MCF 10A (cell line): ENCODE results near the gene TMEM187. TPM values are rescaled to one million over a fixed set of nuclear protein-coding genes. Genes with fewer than 3 reads are reported as not detected.

Source experiments
- BruUV-seq: library from RNA; stranded (reverse); fragments of 400-500 nt; replicated peaks from 2 replicates; lab custom pipeline; 2021; lab: Mats Ljungman, UMichigan
- CTCF ChIA-PET: fragments of 300-600 bp; sonication (Branson Sonifier 250); formaldehyde crosslinking; extraction: SDS; loops from one replicate; lab custom pipeline; 2021; ENCODE audit warnings: antibody characterized with exemption, inconsistent platforms; lab: Yijun Ruan, JAX
- POLR2A ChIA-PET: fragments of 300-600, 350-650 bp; sonication (Branson Sonifier 250); formaldehyde crosslinking; extraction: SDS; loops from one replicate; lab custom pipeline; 2020; ENCODE audit warnings: antibody characterized with exemption, inconsistent platforms; lab: Yijun Ruan, JAX
- DNase-seq: peaks from one replicate; pipeline ENCODE4 v3.0.0-alpha.2; 2018; ENCODE audit not compliant: unreplicated experiment
- H3K27ac Mint-ChIP-seq: one replicate; pipeline ENCODE4 v1.8.0; 2022; ENCODE audit warnings: mild to moderate bottlenecking, low read depth, mixed read lengths; ENCODE audit not compliant: unreplicated experiment
- H3K27me3 Mint-ChIP-seq: one replicate; pipeline ENCODE4 v1.8.0; 2022; ENCODE audit warnings: mixed read lengths; ENCODE audit not compliant: insufficient read depth, unreplicated experiment
- H3K36me3 Mint-ChIP-seq: one replicate; pipeline ENCODE4 v1.8.0; 2022; ENCODE audit warnings: mild to moderate bottlenecking, moderate library complexity, mixed read lengths; ENCODE audit not compliant: insufficient read depth, unreplicated experiment
- H3K4me1 Mint-ChIP-seq: one replicate; pipeline ENCODE4 v1.8.0; 2022; ENCODE audit warnings: mixed read lengths; ENCODE audit not compliant: insufficient read depth, unreplicated experiment
- H3K4me3 Mint-ChIP-seq: one replicate; pipeline ENCODE4 v1.8.0; 2022; ENCODE audit warnings: mild to moderate bottlenecking, moderate library complexity, mixed read lengths; ENCODE audit not compliant: unreplicated experiment
- H3K9me3 Mint-ChIP-seq: one replicate; pipeline ENCODE4 v1.8.0; 2022; ENCODE audit warnings: mixed read lengths; ENCODE audit not compliant: unreplicated experiment
- CTCF ChIP-seq: fragments of 200-600 bp; IDR thresholded peaks from one replicate; pipeline ENCODE4 v1.8.0; 2022; ENCODE audit warnings: antibody characterized with exemption, mild to moderate bottlenecking; ENCODE audit not compliant: unreplicated experiment
- intact Hi-C: fragments of 100-400 bp; cut with micrococcal nuclease; formaldehyde crosslinking; loops from 2 replicates; pipeline ENCODE4 v1.14.1; 2022
- total RNA-seq: library from RNA; stranded (reverse); gene quantifications from 2 replicates; pipeline ENCODE4 v1.2.3, GENCODE V29; 2022

TMEM187 gene
- total RNA-seq, 1 experiment from 2014 or later = 9.3 TPM

GRCh38 chrX:153945956-153946943 is 26.3 kb upstream of the TMEM187 start:
- intact Hi-C loops = loop anchor here (2.0 kb wide), 1 partner anchor 181 kb away; the partner anchor contains the start of gene PLXNB3
- Mint-ChIP-seq H3K9me3 (no peaks in the 10 kb centered on the region), H3K27me3 (no peaks in the 10 kb centered on the region), H3K36me3 (peaks cover 40% of the 10 kb centered on the region), H3K4me3 (no peak overlapping the region), H3K27ac (no peak overlapping the region), H3K4me1 (no peaks in the 10 kb centered on the region)
- DNase-seq = no peak
- no peak for TF ChIP-seq CTCF
- POLR2A ChIA-PET = interaction anchor here (0.7 to 1.5 kb wide), 4 partner anchors 9 to 182 kb away, joined by 3 to 4 read pairs (median 3); partner anchors contain the start of gene PLXNB3
- BruUV-seq = no TSS peak
- CTCF ChIA-PET = interaction anchor here (0.6 to 5.6 kb wide), 24 partner anchors 8 to 987 kb away, joined by 3 to 51 read pairs (median 4); partner anchors contain the start of genes ARHGAP4, NAA10 and PLXNB3

- Mint-ChIP-seq H3K27me3 (no peaks in the 10 kb centered on the region), H3K4me3 (no peak overlapping the region), H3K36me3 (peaks cover 47% of the 10 kb centered on the region), H3K27ac (no peak overlapping the region), H3K4me1 (no peaks in the 10 kb centered on the region), H3K9me3 (no peaks in the 10 kb centered on the region)
- CTCF ChIA-PET = interaction anchor here (0.6 to 5.6 kb wide), 26 partner anchors 9 to 582 kb away, joined by 3 to 51 read pairs (median 4); partner anchors contain the start of genes ARHGAP4, NAA10 and PLXNB3
- BruUV-seq = no TSS peak
- POLR2A ChIA-PET = interaction anchor here (0.6 to 1.6 kb wide), 6 partner anchors 10 to 228 kb away, joined by 3 to 8 read pairs (median 4); partner anchors contain the start of gene PLXNB3
- peak; percentile 92 for TF ChIP-seq CTCF
- peak; percentile 84 for DNase-seq
- intact Hi-C loops = loop anchor here (1.0 to 2.0 kb wide), 3 partner anchors 46 to 988 kb away; partner anchors contain the start of gene PLXNB3
Observed at GRCh38 chrX:153947009-153947769, 25.4 kb upstream of the TMEM187 start.

- intact Hi-C loops = no loop called here
- no peaks in the 10 kb centered on the region for H3K9me3 Mint-ChIP-seq
- CTCF ChIA-PET = interaction anchor here (0.6 to 5.6 kb wide), 12 partner anchors 12 to 996 kb away, joined by 3 to 51 read pairs (median 4); partner anchors contain the start of genes ARHGAP4 and PLXNB3
- no peak overlapping the region for H3K27ac Mint-ChIP-seq
- no peaks in the 10 kb centered on the region for H3K4me1 Mint-ChIP-seq
- H3K27me3 Mint-ChIP-seq = no peaks in the 10 kb centered on the region
- TF ChIP-seq CTCF = no peak
- no peak overlapping the region for H3K4me3 Mint-ChIP-seq
- DNase-seq = no peak
- BruUV-seq = no TSS peak
- POLR2A ChIA-PET = interaction anchor here (1.4 to 1.6 kb wide), 2 partner anchors 20 to 154 kb away, joined by 4 to 8 read pairs; partner anchors contain the start of genes IDH3G and SSR4
- peaks cover 52% of the 10 kb centered on the region for H3K36me3 Mint-ChIP-seq
Observed at GRCh38 chrX:153948002-153948466, 24.5 kb upstream of the TMEM187 start.
